ENCODE results near the gene ADGRG6.
A peak's percentile ranks its signal among the peaks of the same experiment; 100 is the strongest.

ADGRG6 gene

DNA sequence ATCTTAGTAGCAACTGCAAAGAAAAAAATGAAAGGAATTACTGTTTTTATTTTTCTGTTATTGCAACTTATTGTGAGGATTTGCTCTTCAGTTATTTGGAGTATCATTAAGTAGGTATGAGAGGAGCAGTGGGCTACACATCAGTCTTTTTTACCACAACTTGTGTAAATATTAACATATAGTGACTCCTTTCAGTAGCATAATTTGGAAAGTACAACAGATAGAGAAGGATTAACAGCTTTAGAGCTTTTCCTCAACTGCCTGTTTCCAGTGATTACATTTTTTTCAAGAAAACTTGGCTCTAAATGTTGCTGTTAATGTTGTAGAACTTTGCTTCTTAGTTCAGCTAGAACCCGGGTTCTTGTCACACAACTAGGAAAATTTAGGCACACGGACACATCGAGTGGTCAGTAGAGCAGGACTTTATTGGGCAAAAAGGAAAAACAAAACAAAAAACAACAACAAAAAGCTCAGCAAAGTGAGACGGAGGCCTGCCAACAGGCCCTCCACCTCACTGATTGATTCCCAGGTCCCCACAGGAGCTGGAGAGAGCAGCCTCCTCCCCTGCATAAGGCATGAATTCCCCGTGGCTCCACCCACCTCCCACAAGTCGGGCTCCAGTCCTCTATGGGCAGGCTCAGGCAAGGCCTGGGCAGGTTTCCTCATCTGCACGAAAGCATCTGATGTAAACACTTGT is 75.1 kb downstream of the ADGRG6 start:
- DNase-seq (ENCODE audit: low spot score), result no peak

DNA sequence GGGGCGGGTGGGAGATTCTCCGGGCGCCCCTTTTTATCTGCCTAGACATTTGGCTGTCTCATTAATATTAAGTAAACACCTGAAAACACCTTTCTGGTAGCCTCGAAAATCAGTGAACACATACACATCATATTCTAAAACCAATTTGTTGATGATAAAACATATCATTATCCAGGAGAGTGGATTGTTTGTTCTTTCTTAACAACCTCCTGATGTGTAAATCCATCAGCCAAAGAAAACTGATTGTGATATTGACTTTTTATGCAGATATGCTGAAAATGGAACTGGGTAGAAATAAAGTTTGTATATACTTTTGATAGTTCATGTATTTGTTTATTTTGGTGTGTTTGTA is 75.7 kb downstream of the ADGRG6 start:
- no peak for DNase-seq (ENCODE audit: low spot score)

- DNase-seq (ENCODE audit: low spot score), result peak; percentile 12
These were observed 76.5 kb downstream of the ADGRG6 start for GRCh38 chr6:142378138-142378875.

DNA sequence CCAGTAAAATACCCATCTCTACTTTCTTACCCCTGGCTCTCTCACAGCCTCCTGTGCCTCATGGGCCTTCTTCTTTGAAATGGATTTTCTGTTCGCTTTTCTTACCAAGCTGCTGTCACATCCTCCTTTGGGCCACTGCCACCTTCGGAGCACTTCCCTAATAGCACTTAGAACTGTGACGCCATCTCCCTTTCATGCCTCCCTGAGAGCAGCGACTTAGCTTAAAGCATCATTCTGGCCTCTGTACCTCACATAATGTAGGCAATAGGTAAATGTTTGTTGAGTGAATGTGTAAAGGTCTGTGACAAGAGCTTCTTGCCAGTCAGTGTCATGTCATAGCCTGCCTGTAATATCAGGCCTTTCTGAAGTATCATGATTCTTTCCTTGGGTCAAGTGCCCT is 78.8 kb downstream of the ADGRG6 start:
- DNase-seq (ENCODE audit: low spot score), result no peak

GRCh38 chr6:142381181-142381580 is 79.4 kb downstream of the ADGRG6 start:
- DNase-seq (ENCODE audit: low spot score), result no peak

- DNase-seq (ENCODE audit: low spot score), result no peak
These were observed 80.1 kb downstream of the ADGRG6 start for GRCh38 chr6:142381845-142382378.

DNA sequence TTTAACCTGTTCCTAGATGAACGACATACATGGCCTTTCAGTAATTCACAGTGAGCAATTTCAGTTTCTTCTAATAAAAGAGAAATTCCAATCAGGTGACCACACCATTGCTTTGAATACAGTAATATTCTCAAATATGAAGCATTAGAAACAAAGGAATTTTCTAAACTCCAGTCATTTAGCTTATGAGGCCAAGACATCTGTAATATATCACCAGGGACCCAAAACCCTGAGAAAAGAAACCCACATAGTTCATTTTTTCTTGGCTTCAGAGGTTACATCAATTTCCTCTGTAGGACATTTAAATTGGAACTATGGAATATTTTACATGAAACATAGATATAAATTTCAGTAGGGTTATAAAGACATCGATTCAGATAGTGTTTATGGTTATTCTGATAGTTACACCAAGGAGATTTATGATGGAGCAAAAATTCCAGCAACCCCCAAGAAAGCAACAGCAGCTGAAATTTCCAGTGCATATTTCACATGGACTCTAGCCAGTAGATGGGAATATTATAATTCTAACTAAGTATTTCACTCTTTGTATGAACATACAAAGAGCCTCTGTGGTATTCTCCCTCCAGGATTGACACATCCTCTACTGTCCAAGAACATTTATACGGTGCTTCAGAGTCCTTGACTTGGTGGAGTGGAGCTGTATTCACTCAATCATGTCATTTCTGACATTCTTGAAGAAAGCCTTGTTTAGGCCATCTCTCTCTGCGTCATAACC is 82.9 kb downstream of the ADGRG6 start:
- no peak for DNase-seq (ENCODE audit: low spot score)

DNA sequence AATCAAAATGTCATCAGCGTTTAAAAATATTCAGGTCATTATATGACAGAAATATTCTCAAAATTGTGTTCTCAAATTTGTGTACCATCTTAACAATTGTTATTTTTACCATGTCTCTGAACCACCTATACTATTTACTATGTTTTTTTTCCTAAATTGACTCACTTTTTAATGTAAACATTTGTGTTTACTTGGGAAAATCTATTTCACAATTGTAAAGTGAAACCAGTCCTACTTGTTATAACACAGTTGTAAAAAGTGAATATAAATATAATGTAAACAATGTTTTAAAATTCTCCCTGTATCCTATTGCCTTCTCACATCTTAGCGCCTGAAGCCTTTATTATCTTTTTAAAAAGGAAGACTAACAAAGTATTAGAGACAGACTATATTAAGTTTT is 83.5 kb downstream of the ADGRG6 start:
- DNase-seq (ENCODE audit: low spot score), result no peak

GRCh38 chr6:142386657-142387056 is 84.8 kb downstream of the ADGRG6 start:
- DNase-seq (ENCODE audit: low spot score), result no peak

DNA sequence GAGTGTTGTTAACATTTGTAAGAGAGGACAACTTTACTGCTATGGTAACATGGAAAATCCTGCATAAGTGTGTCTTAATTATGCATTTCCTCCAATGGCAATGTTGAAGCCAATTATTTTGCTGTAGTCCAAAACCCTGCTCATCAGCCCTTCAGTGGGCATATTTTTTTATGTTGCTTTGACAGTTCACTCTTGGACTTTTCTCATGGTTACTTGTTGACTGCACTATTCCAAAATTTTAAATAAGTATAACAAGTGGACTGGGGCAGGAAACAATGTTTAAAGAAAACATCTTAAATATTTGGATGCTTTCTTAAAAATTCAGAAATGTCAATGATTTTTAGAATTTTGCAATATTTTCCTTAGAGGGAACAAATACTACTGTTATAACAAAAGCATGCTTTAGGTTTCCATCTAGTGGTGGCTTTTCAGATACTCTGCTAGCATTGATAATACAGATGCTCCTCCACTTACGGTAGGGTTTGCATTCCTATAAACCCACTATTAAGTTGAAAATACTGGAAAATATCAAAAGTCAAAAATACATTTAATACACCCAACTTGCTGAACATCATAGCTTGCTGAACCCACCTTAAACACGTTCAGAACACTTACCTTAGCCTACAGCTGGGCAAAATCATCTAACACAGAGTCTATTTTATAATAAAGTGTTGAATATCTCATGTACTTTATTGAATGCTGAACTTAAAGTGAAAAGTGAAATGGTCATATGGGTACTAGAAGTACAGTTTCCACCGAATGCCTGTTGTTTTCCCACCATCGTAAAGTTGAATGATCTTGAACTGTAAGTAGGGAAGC is 86.4 kb downstream of the ADGRG6 start:
- DNase-seq (ENCODE audit: low spot score), result no peak

GRCh38 chr6:142395266-142395665 is 93.5 kb downstream of the ADGRG6 start:
- no peak for DNase-seq (ENCODE audit: low spot score)

- DNase-seq (ENCODE audit: low spot score), result no peak
These were observed 94.0 kb downstream of the ADGRG6 start for GRCh38 chr6:142395768-142396231.

GRCh38 chr6:142398353-142398752 is 96.5 kb downstream of the ADGRG6 start:
- no peak for DNase-seq (ENCODE audit: low spot score)

DNA sequence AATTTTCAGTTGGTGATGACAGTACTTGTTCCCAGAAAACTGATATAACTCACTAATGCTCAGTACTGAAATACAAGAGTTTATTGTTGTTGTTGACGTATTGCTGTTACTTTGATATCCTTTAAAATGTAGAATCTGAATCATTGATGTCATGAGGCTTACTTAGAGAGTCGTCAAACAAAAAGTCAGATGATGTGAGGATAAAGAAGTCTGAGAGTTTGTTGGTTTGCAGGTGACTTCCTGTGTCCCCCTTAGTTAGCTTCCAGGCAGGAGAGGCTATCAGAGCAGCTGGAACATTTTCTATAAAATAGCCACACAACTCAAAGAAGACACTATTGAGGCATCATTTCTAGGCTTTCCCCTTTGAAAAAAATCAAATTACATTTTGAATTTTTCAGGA is 97.9 kb downstream of the ADGRG6 start:
- no peak for DNase-seq (ENCODE audit: low spot score)

- DNase-seq (ENCODE audit: low spot score), result no peak
These were observed 98.7 kb downstream of the ADGRG6 start for GRCh38 chr6:142400495-142400894.

DNA sequence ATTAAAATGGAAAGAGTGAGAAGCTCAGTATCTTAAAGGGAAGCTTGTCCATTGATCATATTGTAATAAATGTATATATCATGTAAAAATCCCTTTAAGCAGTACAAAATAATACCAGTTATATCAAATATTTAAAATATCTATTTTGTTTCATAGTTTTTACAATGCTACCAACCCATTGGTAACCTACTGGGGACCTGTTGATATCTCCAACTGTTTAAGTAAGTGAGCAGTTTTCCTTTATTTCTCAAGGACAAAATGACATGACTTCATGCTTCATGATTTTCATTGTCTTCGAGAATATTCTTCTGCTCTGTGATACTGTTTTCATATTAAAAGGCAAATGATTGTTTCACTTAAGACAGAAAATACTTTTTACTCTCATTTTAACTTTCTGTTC is 100.0 kb downstream of the ADGRG6 start:
- DNase-seq (ENCODE audit: low spot score), result no peak

DNA sequence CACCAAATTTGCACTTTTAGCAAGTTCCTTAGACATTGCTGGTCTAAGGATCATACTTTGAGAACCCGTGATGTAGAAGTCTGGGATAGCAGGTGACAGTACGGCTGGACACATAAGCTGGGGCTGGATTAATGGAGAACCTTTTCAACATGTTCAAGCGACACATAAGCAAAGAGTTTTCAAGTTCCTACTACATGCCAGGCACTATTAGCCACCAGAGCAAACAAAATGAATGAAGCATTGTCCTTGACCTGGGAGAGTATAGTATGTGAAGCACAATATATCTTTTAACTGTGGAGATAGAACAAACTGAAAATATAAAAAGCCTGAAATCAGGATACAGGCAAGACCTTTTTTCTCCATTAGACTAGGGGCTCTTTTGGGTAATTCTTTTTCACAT is 102.9 kb downstream of the ADGRG6 start:
- DNase-seq (ENCODE audit: low spot score), result no peak

- no peak for DNase-seq (ENCODE audit: low spot score)
These were observed 104.3 kb downstream of the ADGRG6 start for GRCh38 chr6:142406131-142406530.

- DNase-seq (ENCODE audit: low spot score), result no peak
These were observed 106.0 kb downstream of the ADGRG6 start for GRCh38 chr6:142407685-142408273.

DNA sequence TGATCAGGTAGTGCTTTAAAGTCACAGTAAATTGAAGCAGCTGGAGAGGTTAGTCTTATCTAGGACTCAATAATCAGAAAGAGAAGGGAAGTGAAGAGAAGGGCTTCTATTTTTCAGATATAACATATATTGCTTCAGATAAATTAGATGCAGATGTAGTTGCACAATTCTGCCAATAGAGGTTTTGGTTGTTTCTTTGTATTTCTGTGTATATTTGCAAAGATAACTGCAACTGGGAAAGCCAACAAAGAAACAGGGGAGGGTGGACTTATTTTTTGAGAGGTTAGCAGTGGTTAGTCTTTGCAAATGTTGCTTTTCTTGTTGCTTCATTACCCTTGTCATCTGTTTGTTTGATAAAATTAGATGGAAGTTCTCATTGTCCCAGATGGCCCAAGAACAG is 106.6 kb downstream of the ADGRG6 start:
- no peak for DNase-seq (ENCODE audit: low spot score)

DNA sequence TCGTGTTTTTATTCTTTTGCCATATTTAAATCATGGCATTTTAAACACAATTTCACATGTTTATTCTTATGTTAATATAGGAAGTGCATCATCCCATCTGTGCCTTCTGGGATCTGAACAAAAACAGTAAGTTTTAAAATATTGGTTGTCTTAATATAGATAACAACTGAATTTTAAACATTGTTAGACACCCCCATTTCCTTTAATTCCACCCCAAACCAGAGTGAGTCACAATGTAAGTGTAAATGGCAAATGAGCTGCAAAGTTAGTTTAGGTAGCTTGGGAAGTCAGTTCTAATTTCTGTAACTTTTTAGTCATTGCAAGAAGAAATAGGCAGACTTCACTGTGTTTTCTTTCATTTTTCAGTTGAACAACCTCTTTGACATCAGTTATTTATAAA is 108.0 kb downstream of the ADGRG6 start:
- no peak for DNase-seq (ENCODE audit: low spot score)

DNA sequence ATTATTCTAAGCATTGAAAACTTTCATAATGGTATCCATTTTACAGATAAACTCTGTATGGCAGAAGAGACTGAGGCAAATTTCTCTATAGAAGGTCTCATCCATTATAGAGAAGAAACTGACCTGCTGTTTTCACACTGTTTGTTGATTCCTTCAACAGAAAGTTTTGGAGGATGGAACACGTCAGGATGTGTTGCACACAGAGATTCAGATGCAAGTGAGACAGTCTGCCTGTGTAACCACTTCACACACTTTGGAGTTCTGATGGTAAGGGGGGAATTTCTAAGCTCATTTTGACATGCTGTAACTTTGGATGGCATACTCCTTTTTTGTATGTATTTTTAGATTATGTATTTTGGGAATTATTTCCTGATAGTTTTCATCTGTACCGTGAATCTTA is 109.3 kb downstream of the ADGRG6 start:
- no peak for DNase-seq (ENCODE audit: low spot score)
